G401.6 (cell line): ENCODE measurements around the gene ARFGAP2.

Experiments
- FAIRE-seq: peaks from 2 replicates; lab custom pipeline; 2012; peaks lifted over from hg19 to GRCh38; lab: Jason Lieb, UNC

The ARFGAP2 gene

DNA sequence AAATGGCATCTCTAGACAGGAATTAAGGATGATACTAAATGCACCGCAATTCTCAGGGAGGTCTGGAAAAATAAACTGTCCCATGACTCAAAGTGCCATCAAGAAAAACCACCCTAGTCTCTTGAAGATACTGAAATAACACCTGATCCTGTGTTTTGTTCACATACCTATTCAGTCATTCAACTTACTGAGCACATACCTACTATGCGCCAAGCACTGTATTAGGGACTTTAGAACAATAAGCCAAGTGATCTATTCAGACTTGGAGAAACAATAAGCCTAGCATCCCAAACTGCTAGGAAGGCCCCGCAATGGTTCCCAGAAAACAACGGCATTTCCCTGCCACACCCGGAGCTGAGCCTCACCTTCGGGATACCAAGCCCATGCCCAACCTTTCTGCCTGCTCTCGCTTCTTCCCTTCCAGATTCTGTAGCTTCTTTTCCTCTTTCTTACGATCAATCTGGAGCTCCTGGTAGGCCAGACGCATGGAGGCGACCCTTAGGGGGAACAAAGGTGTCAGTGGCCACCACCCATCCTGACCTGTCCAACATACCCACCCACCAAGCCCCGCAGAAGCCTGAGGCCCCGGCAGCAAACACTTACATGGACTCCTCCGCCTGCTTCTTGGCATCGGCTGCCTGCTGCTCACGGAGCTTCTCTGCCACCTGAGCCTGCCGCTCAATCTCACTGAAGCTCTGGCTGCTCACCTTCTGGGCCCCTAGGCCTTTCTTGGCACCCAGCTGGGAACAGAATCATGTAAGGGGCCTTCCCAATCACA is 5.4 kb downstream of the ARFGAP2 start:
- no peak for FAIRE-seq

DNA sequence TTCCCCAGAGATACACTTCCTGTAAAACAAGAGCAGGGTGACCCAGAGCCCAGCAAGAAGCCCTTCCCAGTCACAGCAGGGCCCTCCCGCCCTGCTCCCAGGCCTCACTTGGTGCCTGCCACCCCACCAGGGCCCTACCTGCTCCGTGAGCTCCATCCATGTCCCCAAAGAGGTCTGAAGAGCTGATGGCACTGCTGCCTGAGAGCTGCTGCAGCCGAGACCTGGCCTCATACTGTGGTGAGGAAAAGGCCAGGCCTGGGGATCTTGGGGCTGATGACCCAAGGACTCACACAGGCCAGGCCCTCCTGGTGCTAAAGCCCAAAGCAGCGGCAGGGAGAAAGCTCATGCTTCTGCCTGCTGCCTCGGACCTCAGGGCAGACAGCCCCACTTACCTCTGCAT is 10.3 kb downstream of the ARFGAP2 start:
- FAIRE-seq = no peak

DNA sequence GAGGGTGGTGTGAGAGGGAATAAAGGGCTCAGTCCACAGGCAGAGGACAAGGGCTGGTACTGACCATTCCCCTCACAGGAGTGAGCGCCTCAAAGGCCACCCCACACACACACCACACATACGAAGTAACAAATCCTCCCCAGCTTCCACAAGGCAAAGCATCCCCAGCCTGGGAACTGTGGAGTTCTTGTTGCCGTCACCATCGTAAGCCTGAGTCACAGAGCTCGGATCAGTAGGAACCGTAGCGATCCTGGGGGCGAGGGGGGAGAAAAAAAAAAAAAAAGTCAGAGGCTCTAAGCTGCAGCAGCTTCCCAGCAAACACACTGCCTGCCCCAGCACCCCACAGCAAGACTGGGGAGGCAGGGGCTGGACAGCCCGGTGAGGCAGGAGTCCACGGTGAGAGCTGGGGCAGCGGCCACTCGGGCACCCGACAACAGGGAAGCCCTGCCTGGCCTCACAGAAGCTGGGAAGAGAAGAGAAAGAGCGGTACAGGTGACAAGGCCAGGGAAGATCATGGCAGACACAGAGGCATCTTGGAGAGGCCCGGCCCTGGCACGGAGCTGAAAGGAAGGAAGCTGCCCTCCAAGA is 11.3 kb downstream of the ARFGAP2 start:
- no peak for FAIRE-seq

GRCh38 chr11:47164321-47164720 is 12.4 kb downstream of the ARFGAP2 start:
- no peak for FAIRE-seq

DNA sequence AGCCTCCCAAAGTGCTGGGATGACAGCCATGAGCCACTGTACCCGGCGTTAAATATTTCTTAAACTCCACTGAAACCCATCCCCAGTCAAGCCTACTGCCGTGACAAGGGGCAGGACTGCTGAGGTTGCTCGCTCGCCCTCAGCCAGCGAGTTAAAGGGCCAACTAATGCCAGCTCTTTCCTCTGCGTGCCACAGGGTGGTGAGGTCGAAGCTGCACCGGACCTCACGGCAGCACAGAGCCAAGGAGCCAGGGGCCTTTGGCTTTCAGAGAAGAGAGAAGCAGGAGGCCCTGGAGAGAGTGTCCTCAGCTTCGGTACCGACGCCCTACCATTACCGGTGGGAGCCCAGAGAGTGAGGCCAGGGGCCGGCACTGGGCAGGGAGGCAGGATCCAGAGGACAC is 12.8 kb downstream of the ARFGAP2 start:
- no peak for FAIRE-seq

DNA sequence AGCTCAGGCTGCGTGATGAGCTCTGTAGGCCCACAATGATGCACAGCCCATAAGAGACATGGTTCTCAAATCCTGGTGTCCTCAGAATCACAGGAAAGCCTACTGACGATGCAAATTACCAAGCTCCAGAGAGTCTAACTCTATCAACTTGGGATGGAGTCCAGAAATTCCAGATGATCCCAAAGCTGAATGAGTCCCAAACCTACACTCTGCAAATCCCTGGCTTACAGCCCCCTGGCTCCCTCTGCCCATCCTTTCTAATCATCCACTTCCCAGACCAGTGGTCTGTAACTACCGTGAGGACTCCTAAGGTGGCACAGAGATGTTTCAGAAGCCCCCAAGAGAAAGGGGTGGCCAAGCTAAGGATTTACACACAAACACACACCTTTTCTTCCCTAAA is 13.5 kb downstream of the ARFGAP2 start:
- FAIRE-seq = no peak

GRCh38 chr11:47162426-47162825 is 14.3 kb downstream of the ARFGAP2 start:
- FAIRE-seq = no peak

DNA sequence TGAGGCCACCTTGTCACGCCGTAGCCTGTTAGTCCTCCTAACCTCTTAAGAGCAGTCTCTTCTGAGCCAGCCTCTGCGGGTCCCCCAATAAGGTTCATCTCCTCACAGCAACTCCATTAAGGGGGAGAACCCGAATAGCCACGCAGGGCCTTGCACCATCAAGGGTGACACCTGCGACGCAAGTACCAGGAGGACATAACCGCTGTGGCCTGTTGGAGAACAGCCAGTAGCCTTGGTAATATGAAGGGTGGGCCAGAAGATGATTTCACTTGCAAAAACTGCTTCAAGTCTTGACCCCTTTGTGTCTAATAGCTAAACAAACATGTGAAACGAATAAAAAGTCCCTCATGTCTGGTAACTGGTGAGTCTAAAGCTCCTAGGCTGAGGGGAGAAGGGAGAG is 14.8 kb downstream of the ARFGAP2 start:
- FAIRE-seq = no peak

- FAIRE-seq = no peak
These were observed 15.4 kb downstream of the ARFGAP2 start for GRCh38 chr11:47161134-47161854.

- FAIRE-seq = no peak
These were observed 15.9 kb downstream of the ARFGAP2 start for GRCh38 chr11:47160753-47161133.

DNA sequence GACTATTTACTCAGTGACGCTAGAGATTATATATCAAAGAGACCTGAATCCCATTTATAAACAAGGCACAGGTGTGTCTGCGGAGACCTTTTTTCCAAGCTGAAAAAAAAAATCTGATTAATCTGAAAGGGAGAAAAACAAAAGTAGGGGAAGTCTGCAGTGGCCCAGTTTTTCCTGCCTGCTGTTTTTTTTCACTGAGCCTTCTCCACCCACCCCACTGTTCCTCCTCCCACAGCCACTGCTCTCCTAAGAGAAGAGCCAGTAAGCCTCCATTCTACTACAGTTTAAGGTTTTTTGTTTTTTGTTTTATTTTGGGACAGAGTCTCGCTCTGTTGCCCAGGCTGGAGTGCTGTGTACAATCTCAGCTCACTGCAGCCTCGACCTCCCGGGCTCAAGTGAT is 18.4 kb downstream of the ARFGAP2 start:
- no peak for FAIRE-seq

DNA sequence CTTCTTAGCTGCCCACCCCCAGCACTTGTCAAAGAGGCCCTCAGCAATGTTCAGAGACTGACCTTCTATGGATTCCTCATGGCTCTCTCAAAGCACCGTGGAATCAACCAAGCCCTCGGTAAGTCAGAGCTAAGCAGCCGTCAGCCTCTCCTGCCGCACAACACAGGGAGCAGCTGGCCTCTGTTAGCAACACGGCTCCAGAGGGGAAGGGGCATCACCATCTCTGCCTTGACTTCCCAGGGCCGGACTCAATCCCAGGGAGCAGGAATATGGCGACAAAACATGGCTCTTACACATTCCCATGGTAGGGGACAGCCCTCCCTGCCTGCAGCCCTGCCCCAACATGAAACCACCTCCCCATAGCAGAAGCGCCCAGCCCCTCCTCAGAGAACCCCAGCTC is 18.9 kb downstream of the ARFGAP2 start:
- FAIRE-seq = no peak

DNA sequence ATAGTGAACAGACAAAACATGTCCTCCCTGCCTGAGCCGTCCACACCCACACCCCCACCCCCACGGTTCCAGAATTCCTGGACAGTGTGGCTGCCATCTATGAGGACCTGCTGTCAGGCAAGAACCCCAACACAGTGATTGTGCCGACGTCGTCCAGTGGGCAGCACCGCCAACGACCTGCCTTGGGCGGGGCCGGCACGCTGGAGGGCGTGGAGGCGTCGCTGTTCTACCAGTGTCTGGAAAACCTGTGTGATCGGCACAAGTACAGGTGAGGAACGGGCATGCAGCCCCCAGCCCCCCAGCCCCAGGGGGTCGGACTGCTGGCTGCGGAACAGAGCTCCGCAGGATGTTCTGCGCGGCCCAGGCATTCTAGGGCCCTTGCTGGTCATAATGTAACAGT is 19.7 kb downstream of the ARFGAP2 start:
- FAIRE-seq = no peak

DNA sequence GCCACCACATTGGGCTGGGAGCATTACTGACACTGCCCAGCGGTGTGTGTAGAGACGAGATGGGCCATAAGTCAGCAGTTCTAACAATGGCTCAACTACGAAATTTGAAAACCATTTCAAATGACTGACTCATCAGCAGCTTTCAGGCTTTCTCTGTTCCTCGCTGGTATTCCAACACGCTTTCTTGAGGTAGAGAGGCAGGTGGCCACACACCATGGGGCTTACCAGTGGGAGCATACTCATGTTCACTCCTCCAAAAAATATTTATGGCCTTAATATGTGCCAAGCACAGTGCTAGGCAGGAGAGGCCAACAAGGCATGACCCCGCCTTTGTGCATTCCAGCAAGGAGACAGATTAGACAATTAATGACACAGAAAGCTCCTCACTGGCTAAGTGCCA is 20.3 kb downstream of the ARFGAP2 start:
- no peak for FAIRE-seq

- FAIRE-seq = no peak
These were observed 20.8 kb downstream of the ARFGAP2 start for GRCh38 chr11:47155879-47156278.

- no peak for FAIRE-seq
These were observed 21.8 kb downstream of the ARFGAP2 start for GRCh38 chr11:47154616-47155570.

GRCh38 chr11:47152953-47153950 is 23.4 kb downstream of the ARFGAP2 start:
- FAIRE-seq = peak; percentile 89

DNA sequence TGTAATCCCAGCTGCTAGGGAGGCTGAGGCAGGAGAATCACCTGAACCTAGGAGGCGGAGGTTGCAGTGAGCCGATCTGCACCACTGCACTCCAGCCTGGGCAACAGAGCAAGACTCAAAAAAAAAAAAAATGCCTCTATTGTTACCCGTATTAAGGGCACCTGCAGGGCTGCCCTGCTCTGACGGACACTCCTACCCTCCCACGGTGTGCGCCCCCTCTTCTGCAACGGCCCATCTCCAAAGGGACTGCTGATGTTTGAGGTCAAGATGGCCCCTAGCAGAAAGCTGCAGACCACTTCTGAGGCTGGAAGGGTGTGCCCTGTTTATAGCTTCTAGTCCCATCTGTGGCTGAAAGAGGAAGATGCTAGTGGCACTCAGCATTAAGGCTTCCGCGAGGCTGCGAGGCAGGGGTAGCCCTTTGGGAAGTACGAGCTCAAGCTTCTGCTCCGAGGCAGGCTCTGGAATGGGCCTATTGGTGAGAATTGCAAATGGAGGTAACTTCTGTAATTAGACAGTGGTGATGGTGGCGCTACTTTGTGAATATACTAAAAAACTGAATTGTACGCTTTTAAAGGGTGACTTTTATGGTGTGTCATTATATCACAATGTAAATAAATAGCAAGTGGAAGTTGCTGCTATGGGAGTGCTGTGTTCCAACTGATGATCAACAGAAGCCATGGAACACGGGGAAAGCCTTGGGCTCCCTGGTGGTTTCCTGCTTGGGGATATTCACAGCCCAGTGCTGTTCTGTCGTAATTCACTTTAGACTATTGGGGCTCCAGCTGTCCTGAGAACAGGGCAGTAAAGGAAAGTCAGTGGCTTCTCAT is 24.3 kb downstream of the ARFGAP2 start:
- FAIRE-seq = no peak

DNA sequence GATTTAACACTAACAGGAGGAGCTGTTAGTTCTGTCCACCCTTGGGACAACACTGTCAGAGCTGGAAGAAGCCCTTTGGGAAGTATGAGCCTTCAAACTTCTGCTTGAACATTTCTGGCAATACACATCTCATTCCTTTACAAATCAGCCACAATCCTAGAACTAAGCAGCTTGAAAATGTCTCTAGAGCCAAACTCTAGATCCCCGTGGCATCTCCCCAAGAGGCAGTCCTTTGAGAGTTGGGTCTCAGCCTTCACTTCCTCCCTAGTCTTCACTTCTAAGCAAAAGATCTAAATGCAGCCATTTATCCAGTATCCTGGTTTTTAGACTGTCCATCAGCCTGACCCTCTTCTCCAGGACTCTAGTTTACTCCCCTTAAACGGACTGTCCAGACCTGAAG is 26.9 kb downstream of the ARFGAP2 start:
- no peak for FAIRE-seq

DNA sequence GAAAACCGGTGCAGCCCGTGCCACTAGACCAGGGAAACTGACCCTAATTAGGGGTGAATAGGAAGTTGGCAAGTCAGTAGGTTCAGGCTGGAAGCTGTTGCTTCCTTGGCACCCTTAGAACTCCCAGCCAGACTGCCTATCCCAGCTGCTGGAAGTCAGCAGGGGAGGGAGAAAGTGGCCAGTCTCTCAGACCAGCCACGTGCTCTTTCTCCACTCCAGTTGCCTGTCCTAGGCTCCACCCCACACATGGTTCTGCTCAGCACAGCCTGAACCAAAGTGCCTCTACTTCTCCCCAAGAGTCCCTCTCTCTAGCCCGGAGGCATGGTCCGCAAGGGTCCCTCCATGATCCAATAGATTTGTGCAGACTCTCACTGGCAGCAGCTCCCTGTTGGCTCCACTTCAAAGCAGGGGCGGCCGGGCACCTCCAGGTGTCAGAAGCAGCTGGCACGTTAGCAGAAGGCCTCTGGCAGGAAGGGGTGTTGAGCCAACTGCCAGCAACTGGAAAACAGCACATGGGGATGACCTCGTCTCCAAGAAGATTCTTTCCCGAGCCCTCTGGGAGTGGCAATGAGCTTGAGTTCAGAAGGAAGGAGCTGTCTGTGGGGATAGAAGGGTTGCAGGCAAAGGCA is 27.7 kb downstream of the ARFGAP2 start:
- no peak for FAIRE-seq
